Nephron progenitor cell (in vitro differentiated cells): ENCODE results near the gene FOXS1.

Experiments
- DNase-seq: peaks from one replicate; pipeline ENCODE4 v3.0.0; 2021
- H3K27ac Mint-ChIP-seq: 2 replicates; pipeline ENCODE4 v1.8.0; 2021; ENCODE audit warnings: mild to moderate bottlenecking, moderate library complexity, mixed read lengths
- H3K27me3 Mint-ChIP-seq: 2 replicates; pipeline ENCODE4 v1.8.0; 2021; ENCODE audit warnings: mild to moderate bottlenecking, low read depth, mixed read lengths; ENCODE audit not compliant: poor library complexity
- H3K36me3 Mint-ChIP-seq: 2 replicates; pipeline ENCODE4 v1.8.0; 2021; ENCODE audit warnings: low read depth, mixed read lengths
- H3K4me1 Mint-ChIP-seq: 2 replicates; pipeline ENCODE4 v1.8.0; 2021; ENCODE audit warnings: mixed read lengths
- H3K4me3 Mint-ChIP-seq: 2 replicates; pipeline ENCODE4 v1.8.0; 2021; ENCODE audit warnings: mild to moderate bottlenecking, moderate library complexity, mixed read lengths
- H3K9me3 Mint-ChIP-seq: 2 replicates; pipeline ENCODE4 v1.8.0; 2021; ENCODE audit warnings: mild to moderate bottlenecking, moderate library complexity, mixed read lengths
- TF ChIP-seq, protein P1 (sequence below): fragments of 200-600 bp; sonication (generic); IDR thresholded peaks from 2 replicates; pipeline ENCODE4 v1.5.0; 2021; ENCODE audit warnings: antibody characterized with exemption

FOXS1 gene

GRCh38 chr20:31820228-31820627 is 25.2 kb downstream of the FOXS1 start:
- no peak overlapping the region for H3K4me3 Mint-ChIP-seq
- H3K4me1 Mint-ChIP-seq, result peaks cover 12% of the 10 kb centered on the region
- no peak for DNase-seq
- no peak overlapping the region for H3K27ac Mint-ChIP-seq
- peaks cover 4% of the 10 kb centered on the region for H3K27me3 Mint-ChIP-seq
- TF ChIP-seq, protein P1, sequence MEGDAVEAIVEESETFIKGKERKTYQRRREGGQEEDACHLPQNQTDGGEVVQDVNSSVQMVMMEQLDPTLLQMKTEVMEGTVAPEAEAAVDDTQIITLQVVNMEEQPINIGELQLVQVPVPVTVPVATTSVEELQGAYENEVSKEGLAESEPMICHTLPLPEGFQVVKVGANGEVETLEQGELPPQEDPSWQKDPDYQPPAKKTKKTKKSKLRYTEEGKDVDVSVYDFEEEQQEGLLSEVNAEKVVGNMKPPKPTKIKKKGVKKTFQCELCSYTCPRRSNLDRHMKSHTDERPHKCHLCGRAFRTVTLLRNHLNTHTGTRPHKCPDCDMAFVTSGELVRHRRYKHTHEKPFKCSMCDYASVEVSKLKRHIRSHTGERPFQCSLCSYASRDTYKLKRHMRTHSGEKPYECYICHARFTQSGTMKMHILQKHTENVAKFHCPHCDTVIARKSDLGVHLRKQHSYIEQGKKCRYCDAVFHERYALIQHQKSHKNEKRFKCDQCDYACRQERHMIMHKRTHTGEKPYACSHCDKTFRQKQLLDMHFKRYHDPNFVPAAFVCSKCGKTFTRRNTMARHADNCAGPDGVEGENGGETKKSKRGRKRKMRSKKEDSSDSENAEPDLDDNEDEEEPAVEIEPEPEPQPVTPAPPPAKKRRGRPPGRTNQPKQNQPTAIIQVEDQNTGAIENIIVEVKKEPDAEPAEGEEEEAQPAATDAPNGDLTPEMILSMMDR, result no peak
- no peaks in the 10 kb centered on the region for H3K36me3 Mint-ChIP-seq
- H3K9me3 Mint-ChIP-seq, result no peaks in the 10 kb centered on the region

DNA sequence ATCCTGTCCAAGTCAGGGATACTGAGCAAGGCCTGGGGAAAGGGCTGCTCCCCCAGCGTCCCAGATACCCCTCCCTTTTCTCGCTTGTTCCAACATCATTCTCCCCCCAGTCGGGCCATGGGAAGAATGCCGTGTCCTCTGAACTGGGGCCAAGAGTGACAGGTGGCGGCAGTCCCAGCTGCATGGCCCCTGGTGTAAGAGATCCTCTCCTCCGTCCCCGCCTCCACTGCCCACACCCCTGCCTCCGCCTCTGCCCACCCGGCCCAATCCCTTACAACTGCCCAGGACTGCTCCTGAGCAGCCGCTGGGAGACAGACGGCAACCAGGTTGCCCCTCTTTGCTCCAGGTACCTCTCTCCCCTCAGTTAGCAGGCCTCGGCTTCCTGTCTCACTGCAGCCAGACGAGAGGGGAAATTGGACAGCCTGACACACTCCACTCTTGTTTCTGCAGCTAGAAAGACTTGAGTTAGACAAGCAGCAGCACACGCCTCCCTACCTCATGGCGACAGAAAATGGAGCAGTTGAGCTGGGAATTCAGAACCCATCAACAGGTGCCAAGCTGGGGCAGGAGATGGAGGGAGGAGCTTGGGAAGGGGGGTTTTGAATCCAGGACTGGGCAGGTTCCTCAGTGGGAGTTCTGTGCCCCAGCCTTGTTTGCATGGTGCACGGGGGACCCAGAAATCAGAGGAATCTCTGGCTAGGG is 26.2 kb downstream of the FOXS1 start, which contains the start of gene MYLK2:
Gene MYLK2 (plus strand): TSS at position 274 of the 702 bp plus-strand sequence. CDS start 225 bp downstream, at position 499.
- H3K36me3 Mint-ChIP-seq, result no peaks in the 10 kb centered on the region
- TF ChIP-seq, protein P1, result no peak
- peaks cover 17% of the 10 kb centered on the region for H3K4me1 Mint-ChIP-seq
- H3K4me3 Mint-ChIP-seq, result no peak within 1 kb of the TSS
- DNase-seq, result no peak
- H3K27me3 Mint-ChIP-seq, result peaks cover 4% of the 10 kb centered on the region
- no peaks in the 10 kb centered on the region for H3K9me3 Mint-ChIP-seq
- no peak within 1 kb of the TSS for H3K27ac Mint-ChIP-seq

GRCh38 chr20:31818376-31818908 is 27.0 kb downstream of the FOXS1 start:
- Mint-ChIP-seq H3K27ac (no peak overlapping the region), H3K36me3 (no peaks in the 10 kb centered on the region), H3K9me3 (no peaks in the 10 kb centered on the region), H3K4me3 (no peak overlapping the region), H3K4me1 (peaks cover 17% of the 10 kb centered on the region), H3K27me3 (no peaks in the 10 kb centered on the region)
- no peak for DNase-seq
- TF ChIP-seq, protein P1, result no peak

- peaks cover 19% of the 10 kb centered on the region for H3K4me1 Mint-ChIP-seq
- no peak overlapping the region for H3K4me3 Mint-ChIP-seq
- H3K36me3 Mint-ChIP-seq, result no peaks in the 10 kb centered on the region
- no peak for DNase-seq
- TF ChIP-seq, protein P1, result no peak
- H3K27ac Mint-ChIP-seq, result no peak overlapping the region
- H3K27me3 Mint-ChIP-seq, result no peaks in the 10 kb centered on the region
- no peaks in the 10 kb centered on the region for H3K9me3 Mint-ChIP-seq
Measured at GRCh38 chr20:31817461-31817860, 27.9 kb downstream of the FOXS1 start.

DNA sequence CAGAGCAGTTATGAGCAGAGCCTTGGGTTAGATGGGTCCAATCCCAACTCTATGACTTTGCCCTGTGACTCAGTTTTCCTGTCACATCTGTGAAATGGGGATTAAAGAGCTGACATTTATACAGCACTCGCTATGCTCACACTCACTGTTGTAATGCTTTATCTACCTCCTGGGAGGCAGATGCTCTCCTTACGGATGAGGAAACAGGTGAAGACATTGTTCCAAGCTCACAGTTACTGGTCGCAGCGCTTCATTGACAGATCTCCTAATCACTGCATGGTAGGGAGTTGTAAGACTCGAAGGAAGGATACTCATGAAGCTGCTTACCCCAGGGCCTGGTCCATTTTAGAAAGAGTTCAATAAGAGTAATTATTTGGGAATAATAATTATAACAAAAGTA is 29.2 kb downstream of the FOXS1 start:
- H3K4me1 Mint-ChIP-seq, result peaks cover 23% of the 10 kb centered on the region
- no peak for DNase-seq
- H3K4me3 Mint-ChIP-seq, result no peak overlapping the region
- no peaks in the 10 kb centered on the region for H3K9me3 Mint-ChIP-seq
- H3K27me3 Mint-ChIP-seq, result no peaks in the 10 kb centered on the region
- H3K36me3 Mint-ChIP-seq, result no peaks in the 10 kb centered on the region
- TF ChIP-seq, protein P1, result no peak
- H3K27ac Mint-ChIP-seq, result no peak overlapping the region
